ENCODE results near the gene NDUFA5. TPM values are rescaled to one million over a fixed set of nuclear protein-coding genes. Genes with fewer than 3 reads are reported as not detected.

The NDUFA5 gene
- total and polyA plus RNA-seq, 3 donors from 2014 or later, result 49.2 to 83.3 (median 68.5) TPM

- 70 to 71% methylated on average over 3 of the region's 3 CpGs for WGBS, 2 donors
- TF ChIP-seq, protein P1, sequence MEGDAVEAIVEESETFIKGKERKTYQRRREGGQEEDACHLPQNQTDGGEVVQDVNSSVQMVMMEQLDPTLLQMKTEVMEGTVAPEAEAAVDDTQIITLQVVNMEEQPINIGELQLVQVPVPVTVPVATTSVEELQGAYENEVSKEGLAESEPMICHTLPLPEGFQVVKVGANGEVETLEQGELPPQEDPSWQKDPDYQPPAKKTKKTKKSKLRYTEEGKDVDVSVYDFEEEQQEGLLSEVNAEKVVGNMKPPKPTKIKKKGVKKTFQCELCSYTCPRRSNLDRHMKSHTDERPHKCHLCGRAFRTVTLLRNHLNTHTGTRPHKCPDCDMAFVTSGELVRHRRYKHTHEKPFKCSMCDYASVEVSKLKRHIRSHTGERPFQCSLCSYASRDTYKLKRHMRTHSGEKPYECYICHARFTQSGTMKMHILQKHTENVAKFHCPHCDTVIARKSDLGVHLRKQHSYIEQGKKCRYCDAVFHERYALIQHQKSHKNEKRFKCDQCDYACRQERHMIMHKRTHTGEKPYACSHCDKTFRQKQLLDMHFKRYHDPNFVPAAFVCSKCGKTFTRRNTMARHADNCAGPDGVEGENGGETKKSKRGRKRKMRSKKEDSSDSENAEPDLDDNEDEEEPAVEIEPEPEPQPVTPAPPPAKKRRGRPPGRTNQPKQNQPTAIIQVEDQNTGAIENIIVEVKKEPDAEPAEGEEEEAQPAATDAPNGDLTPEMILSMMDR (IDR thresholded peaks at IDR 0.05), result no peak
- TF ChIP-seq POLR2A (IDR thresholded peaks at IDR 0.05), result no peak
- Histone ChIP-seq H3K36me3 (ENCODE audit: low read depth, missing control alignments) (no peaks in the 10 kb centered on the region), H3K9me3 (no peaks in the 10 kb centered on the region), H3K27ac (no peak overlapping the region), H3K27me3 (no peaks in the 10 kb centered on the region), H3K4me1 (no peaks in the 10 kb centered on the region), H3K4me3 (no peak overlapping the region)
- intact Hi-C loops (cut with DNase I; ENCODE audit: low total_unique reads), result no loop called here
- DNase-seq, result no peak
Measured at GRCh38 chr7:123600876-123601275, 43.3 kb upstream of the NDUFA5 start.

DNA sequence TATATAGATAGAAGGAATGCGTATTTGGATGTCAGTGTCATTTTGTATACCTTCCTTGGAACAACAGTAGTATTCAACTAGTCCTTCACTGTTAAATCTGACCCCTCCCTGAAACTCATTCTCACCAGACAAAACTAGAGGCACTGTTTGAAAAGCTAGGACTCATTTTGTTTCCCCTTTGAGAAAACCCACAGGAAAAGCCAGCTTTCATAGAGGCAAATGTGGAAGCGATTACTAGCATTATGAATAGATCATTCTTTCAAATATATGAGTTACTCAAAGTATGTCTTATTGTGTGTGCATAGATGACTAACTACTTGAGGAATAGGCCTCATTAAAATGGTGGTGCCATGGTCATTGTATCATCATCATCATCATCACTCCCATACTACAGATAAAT lies 42.1 kb upstream of the NDUFA5 start:
- H3K27me3 ChIP-seq, result no peaks in the 10 kb centered on the region
- no peaks in the 10 kb centered on the region for H3K4me1 ChIP-seq
- intact Hi-C loops (cut with DNase I; ENCODE audit: low total_unique reads), result no loop called here
- H3K36me3 ChIP-seq (ENCODE audit: low read depth, missing control alignments), result no peaks in the 10 kb centered on the region
- DNase-seq, result no peak
- H3K4me3 ChIP-seq, result no peak overlapping the region
- no peak overlapping the region for H3K27ac ChIP-seq
- WGBS, 2 donors, result 84 to 94% methylated on average over 2 of the region's 2 CpGs
- no peaks in the 10 kb centered on the region for H3K9me3 ChIP-seq
- TF ChIP-seq POLR2A (IDR thresholded peaks at IDR 0.05), result no peak

GRCh38 chr7:123598657-123599056 lies 41.0 kb upstream of the NDUFA5 start:
- Histone ChIP-seq H3K9me3 (no peaks in the 10 kb centered on the region), H3K4me3 (no peak overlapping the region), H3K27me3 (no peaks in the 10 kb centered on the region), H3K4me1 (no peaks in the 10 kb centered on the region), H3K36me3 (ENCODE audit: low read depth, missing control alignments) (no peaks in the 10 kb centered on the region), H3K27ac (no peak overlapping the region)
- no peak for DNase-seq
- intact Hi-C loops (cut with DNase I; ENCODE audit: low total_unique reads), result no loop called here
- TF ChIP-seq, protein P1 (IDR thresholded peaks at IDR 0.05), result no peak
- no peak for TF ChIP-seq POLR2A (IDR thresholded peaks at IDR 0.05)
- 68 to 71% methylated on average over 3 of the region's 3 CpGs for WGBS, 2 donors

DNA sequence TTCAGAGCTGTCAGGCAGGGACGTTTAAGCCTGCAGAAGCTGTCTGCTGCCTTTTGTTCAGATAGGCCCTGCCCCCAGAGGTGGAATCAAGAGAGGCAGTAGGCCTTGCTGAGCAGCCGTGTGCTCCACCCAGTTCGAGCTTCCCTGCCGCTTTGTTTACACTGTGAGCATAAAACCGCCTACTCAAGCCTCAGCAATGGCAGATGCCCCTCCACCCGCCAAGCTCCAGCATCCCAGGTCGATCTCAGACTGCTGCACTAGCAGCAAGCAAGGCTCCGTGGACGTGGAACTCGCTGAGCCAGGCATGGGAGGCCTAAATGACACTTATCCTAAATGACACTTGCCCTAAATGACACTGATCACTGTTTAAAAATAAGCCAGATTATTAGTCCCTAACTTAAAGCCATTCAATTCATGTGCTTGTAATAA lies 37.2 kb upstream of the NDUFA5 start:
- intact Hi-C loops (cut with DNase I; ENCODE audit: low total_unique reads), result no loop called here
- WGBS, 2 donors, result 51 to 58% methylated on average over 7 to 10 of the region's 10 CpGs
- no peaks in the 10 kb centered on the region for H3K27me3 ChIP-seq
- no peaks in the 10 kb centered on the region for H3K36me3 ChIP-seq (ENCODE audit: low read depth, missing control alignments)
- no peak for DNase-seq
- no peaks in the 10 kb centered on the region for H3K4me1 ChIP-seq
- no peak overlapping the region for H3K27ac ChIP-seq
- H3K9me3 ChIP-seq, result no peaks in the 10 kb centered on the region
- H3K4me3 ChIP-seq, result no peak overlapping the region
- TF ChIP-seq, protein P1 (IDR thresholded peaks at IDR 0.05), result no peak
- no peak for TF ChIP-seq POLR2A (IDR thresholded peaks at IDR 0.05)

DNA sequence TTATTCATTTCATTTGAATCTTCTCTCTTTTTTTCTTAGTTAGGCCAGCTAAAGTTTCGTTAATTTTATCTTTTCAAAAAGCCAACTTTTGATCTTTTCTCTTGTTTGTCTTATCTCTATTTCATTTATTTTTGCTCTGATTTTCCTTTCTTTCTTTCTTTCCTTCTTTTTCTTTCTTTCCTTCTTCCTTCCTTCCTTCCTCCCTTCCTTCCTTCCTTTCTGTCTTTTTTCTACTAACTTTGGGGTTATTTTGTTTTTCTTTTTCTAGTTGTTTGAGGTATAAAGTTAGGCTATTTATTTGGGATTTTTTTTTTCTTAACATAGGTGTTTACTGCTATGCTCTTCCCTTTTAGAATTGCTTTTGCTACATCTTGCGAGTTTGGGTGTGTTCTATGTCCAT lies 30.8 kb upstream of the NDUFA5 start:
- H3K4me1 ChIP-seq, result no peaks in the 10 kb centered on the region
- WGBS, 2 donors, result 82 to 96% methylated on average over 2 of the region's 2 CpGs
- DNase-seq, result no peak
- TF ChIP-seq POLR2A (IDR thresholded peaks at IDR 0.05), result no peak
- TF ChIP-seq, protein P1 (IDR thresholded peaks at IDR 0.05), result no peak
- H3K4me3 ChIP-seq, result no peak overlapping the region
- H3K9me3 ChIP-seq, result no peaks in the 10 kb centered on the region
- no peak overlapping the region for H3K27ac ChIP-seq
- no peaks in the 10 kb centered on the region for H3K27me3 ChIP-seq
- H3K36me3 ChIP-seq (ENCODE audit: low read depth, missing control alignments), result no peaks in the 10 kb centered on the region
- intact Hi-C loops (cut with DNase I; ENCODE audit: low total_unique reads), result no loop called here

Measured in testis (tissue), 3 donors.